Stimulated activated CD4-positive, alpha-beta T cell treated with anti-CD3 and anti-CD28 coated beads, Interleukin-4, amount 100 ng/mL, for 24 hours (primary cell): ENCODE data around the gene C1QTNF1.
"Not testable (repeated sequence)": the region's sequence is repeated elsewhere in the genome, so short reads cannot be mapped to it uniquely, and the experiment has no call there.

Experiments used
- DNase-seq: peaks from one replicate; pipeline ENCODE4 v3.0.0-alpha.2; 2020

C1QTNF1 gene

DNA sequence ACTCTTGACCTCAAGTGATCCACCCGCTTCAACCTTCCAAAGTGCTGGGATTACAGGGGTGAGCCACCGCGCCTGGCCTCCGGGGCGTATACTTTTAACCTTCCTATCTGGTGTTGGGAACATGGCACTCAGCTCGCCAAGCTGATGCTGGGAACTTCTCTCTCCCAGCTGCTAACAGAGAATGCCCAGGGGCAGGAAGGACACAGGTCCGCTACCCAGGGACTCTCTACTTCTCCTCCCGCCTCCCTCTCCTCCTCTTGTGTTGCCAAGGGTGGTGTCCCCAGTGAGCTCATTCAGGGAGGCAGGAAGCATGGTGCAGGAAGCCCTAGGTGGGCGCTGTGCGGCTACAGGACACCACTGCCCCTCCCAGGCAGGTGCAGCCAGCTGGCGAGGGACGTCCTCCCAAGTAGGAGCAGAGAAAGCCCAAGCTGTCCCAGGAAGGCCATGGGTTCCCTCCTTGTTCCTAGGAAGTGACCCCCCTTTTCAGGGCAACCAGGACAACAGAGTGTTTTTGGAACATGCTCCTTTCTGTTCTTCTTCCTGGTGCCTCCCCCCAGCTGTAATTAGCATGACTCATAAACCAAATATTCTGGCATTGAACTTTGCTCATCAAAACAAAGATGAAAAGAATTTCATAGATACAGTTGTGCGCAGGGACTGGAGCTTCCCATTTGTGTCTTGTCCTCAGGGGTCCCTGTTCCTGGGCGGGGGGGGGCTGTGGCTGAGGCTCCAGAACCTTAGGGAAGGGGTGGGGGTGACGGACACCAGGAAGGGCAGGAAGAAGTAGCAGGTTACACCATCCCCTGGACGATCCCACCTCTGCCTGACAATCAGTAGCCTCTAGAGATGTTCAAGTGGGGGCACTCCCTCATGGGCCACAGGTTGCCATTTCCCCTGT, 2.7 kb downstream of the C1QTNF1 start:
- DNase-seq, result no peak

DNA sequence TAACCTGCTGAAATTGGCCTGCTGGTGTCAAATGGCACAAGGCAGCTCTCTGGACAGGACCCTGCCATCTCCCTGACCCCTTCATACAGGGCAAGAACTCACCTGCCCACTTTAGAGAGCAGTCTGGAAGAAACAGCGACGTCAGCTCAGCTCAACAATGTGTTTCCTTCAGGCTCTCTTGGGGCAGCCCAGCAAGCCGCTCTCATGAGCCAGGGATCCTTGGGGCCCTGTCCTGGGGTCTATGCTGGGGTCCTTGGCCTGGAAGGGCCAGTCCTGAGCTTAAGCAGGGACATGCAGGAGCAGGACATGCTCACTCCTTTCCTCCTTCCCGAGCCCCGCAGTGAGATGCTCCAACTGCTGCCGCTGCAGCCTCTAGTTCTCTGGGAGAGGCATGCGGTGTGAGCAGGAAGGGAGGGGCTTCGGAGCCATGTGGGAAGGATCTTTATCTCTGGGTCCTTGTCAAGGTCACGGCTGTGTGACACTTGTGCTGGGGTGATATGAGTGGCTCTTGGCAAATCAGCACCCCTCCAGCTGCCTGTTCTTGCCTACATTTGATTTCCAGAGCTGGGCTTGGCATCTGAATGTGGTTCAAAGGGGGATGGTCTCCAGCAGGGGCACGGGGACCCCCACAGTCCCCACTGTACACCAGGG, 3.4 kb downstream of the C1QTNF1 start:
- no peak for DNase-seq

DNA sequence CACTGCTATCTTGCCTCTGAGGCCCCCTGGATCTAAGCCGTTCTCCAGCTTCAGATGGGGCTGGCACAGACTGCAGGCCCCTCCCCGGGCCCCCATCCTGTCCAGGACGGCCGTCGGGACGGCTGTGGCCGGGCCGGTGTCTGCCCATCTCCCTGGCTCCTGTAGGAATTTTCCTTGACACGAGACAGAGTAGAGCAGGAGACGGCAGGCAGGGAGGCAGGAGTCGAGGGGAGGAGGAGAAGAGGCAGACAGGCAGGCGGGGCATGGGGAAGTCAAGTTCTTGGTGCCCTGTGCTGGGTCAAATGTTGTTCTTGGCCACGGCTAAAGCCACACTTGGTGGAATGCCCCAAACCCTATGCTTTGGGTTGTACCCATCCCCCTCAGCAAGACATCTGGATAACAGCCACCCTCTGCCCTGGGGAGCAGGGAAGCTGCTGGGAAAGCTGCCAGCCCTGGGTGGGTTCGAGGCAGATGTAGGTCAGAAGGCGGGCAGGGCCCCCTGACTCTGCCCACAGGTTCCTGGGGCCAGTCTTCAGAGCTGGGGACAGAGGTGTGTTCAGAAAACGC, 4.0 kb downstream of the C1QTNF1 start:
- DNase-seq, result no peak

DNA sequence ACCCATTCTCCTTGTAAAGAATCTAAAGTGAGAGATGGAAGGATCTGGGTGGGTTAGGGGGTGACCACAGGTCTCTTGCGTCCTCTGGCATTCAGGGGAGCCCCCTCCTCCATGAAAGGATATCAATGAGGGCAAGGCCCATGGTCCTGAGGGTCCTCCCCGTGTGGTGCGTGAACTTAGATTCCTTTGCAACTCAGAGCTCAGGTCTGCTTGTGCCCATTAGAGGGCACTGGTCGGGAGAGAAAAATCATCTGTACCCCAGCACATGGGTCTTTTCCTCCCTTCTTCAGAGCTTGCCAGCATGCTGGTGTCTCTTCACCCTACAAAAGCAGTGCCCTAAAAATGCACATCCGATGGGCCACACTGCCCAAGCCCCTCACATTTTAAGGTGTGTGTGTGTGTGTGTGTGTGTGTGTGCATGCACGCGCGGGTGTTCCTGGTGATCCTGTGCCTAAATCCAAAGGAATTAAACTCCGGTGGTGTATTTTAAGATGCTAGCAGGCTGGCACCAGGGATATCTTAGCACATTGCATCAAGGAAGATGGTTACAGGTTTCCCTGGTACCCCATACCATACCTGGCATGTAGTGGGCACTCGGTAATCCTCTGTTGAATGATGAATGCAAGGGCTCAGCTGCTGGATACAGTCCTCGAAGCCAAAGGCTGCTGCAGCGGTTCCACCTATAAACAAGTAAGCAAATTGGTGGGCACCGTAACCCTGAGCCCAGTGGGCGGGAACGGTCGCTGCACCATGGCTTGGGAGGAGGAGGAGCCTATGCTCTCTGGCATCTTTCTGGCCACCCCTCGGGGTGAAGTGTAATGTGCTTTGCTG, 4.7 kb downstream of the C1QTNF1 start:
- no peak for DNase-seq

DNA sequence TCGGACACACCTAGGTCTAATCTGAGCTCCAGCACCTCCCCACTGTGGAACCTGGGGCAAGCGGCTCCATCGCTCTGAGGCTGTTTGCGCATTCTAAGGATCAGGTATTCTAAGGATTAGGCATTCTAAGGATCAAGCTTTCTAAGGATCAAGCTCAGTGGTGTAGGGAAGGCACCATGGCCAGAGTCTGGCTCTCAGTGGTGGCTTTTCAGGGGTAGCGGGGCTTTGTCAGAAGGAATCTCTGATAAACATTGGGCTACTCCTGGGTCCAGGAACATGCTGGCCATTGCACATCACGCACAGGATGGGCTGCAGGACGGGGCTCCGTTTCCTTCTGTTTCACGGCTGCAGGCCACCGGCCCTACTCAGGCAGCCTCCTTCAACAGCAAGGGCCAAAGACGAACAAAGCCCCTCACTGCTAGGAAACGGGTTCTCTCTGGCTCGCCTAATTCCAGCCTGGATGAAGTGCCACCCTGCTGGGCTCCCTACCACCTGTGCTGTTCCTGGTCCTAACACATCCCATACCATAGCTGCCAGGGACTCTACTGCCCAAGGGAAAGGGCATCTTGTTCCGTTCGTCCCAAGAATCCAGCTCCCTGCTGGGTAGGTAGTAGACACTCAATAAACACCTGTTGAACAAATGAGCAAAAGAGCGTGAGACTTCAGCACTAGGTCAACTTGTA, 5.5 kb downstream of the C1QTNF1 start:
- no peak for DNase-seq

DNA sequence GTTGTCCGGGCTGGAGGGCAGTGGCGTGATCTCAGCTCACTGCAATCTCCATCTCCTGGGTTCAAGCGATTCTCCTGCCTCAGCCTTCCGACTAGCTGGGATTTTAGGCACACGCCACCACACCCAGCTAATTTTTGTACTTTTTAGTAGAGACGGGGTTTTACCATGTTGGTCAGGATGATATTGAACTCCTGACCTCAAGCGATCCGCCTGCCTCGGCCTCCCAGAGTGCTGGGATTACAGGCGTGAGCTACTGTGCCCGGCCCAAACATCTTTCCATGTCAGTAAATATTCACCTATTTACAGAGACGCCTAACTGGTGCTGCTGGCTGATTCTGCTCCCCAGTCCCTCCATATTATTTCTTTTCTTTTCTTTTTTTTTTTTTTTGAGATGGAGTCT, 6.7 kb downstream of the C1QTNF1 start:
- DNase-seq, result not testable (repeated sequence)

DNA sequence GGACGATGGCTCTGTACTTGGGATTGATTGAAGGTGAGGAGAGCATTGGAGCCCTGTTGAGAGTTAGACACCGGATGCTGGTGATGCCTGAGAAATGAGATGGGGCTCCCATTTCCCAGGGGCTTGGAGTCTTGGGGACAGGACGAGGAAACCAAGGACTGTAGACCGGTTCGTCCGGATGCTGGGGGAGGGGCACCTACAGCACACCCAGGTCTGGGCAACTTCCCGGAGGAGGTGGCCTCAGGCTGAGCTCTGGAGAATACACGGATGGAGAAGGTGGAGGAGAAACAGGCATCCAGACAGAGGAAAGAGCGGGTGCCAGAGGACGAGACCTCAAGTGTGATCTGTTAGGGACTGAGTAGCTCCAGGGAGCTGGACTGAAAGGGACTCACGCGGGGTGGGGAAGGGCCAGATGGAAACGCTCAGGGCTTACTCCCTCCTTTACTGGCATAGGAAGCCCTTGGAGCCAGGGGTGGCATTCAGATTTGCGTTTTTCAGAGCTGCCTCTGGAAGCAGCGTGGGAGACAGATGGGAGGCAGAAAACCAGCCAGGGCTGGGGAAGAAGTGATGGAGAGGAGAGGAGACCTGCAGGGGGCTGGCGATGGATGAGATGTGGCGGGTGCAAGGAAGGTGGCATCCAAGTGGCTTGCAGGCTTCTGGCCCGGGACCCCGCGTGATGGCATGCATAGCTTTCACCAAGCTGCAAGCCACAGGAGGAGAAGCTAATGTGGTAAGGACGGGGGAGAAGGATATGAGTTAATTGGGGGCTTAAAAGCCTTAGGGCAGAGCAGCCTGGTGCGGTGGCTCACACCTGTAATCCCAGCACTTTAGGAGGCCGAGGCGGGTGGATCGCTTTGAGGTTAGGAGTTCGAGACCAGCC, 8.3 kb downstream of the C1QTNF1 start:
- DNase-seq, result no peak

DNA sequence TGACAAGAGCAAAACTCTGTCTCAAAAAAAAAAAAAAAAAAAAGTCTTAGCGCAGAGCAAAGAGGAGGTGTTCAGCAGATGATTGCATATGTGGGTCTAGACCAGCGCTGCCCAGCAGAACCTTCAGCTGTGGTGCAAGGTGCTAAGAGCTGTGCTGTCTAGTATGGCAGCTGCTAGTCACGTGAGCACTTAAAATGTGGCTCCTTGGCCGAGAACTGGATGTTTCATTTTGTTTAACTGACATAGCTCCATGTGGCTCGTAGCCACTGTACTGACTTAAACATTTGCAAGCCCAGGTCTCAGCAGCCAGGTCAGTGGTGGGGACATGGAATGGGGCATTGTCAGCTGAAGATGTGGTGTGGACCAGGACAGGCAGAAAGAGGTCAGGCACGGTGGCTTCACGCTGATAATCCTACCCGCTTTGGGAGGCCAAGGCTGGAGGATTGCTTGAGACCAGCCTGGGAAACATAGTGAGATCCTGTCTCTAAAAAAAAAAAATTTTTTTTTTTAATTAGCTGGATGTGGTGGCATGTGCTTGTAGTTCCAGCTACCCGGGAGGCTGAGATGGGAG, 9.2 kb downstream of the C1QTNF1 start:
- no peak for DNase-seq

DNA sequence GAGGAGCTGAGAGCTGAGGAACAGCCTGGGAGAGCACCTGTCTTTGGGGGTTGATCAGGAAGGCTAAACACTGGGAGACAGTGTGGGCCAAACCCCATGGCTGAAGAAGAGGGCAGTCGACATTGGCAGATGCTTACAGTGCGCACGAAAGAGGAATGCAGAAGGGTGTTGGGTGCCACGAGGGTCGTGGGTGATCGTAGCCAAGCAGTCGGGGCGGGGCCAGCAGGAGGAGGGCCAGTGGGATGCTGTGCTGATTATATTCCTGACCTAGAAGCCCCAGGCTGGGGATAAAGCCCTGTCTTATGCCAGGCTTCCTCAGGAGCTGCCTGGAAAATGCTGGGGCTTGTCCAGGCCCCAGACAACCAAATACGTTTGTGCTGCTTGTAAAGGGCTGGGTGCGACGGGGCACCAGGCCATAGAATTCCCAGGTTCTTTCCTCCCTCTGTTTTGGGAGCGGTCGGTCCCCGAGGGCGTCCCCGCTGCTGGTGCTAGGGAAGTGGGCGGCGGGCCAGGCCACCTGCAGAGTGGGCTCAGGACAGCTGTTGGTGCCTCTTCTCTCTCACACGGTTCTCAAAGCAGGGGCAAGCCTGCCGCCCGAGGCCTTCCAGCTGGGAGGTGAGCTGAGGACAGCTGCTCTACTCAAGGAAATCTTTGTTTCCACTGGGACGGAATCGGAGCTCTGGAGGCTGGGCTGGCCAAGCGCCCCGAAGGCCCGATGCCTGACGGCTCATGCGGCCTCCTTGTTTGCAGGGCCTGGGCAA, 10.0 kb downstream of the C1QTNF1 start:
- DNase-seq, result no peak

DNA sequence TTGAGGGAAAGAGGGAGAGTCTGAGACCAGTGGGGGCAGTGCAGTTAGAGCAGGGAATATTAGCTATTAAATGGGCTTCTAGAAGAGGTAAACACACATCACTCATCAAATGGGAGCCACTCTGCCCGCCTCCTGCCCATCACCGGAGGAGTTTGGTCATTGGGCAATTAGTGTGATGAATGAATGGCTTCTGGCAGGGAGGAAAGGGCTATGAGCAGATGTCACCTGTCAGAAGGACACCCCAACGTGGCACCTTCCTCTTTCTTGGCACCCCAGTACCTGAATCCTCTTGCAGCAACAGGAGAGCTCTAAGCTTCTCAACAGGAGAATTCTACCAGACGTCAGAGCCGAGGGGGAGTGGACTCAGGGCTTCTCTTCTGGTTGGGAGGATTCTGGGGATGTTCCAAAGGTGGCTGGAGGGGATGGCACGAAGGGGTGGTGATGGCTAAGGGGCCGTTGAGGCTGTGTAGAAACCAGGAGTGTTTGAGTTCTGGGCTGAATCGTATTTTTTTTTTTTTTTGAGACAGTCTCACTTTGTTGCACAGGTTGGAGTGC, 11.0 kb downstream of the C1QTNF1 start:
- no peak for DNase-seq

DNA sequence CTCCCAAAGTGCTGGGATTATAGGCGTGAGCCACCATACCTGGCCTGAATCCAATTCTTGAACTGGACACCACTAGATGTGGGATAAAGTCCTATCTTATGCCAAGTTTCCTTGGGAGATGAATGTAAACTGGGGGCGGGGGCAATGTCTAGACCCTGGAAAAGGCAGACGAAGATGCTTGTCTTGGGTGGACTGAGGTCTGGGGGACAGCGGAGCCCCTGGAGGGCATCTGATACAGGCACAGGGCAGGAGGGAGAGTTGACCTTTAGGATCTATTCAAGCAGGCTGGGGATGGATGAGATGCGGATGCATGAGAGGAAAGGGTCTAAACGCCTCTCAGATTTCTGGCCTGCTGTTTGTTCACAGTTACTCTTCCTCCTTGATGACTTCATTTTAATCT, 11.7 kb downstream of the C1QTNF1 start:
- no peak for DNase-seq

DNA sequence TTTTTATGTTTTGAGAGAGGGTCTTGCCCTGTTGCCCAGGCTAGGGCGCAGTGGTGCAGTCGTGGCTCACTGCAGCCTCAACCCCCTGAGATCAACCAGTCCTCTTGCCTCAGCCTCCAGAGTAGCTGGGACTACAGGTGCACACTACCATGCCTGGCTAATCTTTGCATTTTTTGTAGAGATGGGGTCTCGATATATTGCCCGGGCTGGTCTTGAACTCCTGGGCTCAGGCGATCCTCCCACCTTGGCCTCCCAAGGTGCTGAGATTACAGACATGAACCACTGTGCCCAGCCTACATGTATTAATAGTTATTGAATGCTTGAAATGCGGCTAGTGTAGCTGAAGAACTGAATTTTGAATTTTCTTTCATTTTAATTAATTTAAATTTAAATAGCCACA, 12.2 kb downstream of the C1QTNF1 start:
- DNase-seq, result no peak

DNA sequence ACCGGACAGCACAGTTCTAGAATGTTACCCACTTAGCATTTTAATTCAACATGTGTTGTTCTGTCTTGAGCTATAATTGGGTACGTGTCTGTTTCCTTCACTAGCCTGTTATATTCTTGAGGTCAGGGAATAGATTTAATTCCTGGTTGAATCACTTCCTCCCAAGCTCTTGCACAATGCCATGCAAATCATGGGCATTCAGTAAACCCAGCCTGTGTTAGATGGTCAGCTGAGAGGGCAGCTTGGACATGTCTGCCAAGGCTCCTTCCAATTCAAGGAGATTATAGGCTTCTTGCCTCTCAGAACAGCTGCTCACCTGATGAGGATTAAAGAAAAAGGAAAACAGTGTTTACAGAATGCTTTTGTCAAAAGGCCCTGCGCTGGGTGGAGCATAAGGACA, 12.6 kb downstream of the C1QTNF1 start:
- DNase-seq, result no peak

DNA sequence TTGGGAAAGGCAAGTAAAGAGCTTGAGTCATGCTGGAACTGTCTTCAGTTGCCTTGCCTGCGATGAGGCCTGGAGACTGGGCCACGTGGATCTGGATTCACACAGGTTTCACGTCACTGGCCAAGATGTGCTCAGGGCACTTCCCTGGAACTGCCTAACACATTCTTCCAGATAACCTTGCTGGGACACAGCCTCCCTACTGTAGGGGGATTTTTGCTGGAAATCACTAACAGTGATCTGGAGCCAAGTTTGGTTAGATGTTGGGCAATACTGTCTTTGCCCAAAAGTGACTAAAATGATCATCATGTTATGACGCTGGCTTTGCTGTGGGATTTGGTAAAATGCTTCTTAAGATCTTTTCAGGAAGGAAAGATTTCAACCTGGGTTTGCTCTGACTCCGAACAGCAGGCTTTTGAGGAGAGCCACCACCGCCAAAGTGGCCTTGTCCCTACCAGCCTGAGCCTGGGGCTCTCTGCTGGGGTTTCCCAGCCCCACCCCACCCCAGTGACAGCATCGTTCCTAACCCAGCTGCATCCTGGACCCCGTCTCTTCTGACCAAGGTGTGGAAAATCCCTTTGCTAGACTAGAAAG, 14.7 kb downstream of the C1QTNF1 start:
- DNase-seq, result no peak

DNA sequence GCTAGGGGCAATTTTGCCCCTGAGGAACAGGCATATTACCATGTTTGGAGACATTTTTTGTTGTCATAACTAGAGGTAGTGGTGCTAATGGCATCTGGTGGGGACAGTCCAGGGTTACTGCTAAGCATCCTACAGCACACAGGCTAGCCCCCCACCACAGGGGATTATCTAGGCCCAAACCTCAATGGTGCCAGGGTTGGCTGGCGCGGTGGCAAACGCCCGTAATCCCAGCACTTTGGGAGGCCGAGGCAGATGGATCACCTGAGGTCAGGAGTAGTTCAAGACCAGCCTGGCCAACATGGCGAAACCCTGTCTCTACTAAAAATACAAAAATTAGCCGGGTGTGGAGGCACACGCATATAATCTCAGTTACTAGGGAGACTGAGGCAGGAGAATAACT, 15.2 kb downstream of the C1QTNF1 start:
- no peak for DNase-seq

DNA sequence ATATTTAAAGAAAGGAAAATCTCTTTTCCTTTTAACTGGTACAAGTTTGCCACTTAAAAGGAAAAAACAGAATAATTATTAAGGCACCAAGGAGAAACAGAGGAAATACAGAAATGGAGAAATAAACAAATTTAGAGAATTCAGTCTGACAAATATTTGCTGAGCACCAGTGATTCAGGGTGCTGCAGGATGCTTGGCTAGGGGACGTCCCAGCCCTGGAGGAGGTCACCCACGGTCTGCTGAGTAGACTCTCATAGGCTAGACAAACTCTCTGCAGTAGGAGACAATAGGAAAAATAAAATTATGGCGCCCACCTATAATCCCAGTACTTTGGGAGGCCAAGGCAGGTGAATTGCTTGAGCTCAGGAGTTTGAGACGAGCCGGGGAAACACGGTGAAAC, 15.9 kb downstream of the C1QTNF1 start:
- DNase-seq, result no peak

DNA sequence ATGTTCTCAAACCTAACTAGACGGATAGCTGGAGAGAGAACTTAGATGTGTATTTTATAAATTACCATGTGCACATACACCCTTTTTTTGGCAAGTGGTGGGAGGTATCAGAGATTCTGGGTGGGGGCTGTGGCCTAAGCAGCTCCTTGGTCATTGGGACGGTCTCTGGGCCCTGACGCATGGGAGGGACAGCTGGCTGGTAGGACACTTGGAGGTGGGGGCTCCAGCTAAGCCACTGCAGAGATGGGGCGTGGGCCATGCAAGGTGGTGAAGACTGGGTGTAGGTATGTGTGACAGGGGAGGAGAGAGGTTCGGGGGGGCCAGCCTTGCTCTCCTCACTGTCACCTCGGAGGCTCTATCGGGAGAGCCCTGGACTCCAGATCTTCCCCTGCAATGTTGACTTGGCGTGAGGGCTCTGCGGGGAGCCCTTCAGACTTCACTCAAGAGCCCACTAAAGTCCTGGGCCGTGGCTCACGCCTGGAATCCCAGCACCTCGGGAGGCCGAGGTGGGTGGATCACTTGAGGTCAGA, 17.1 kb downstream of the C1QTNF1 start:
- DNase-seq, result no peak

DNA sequence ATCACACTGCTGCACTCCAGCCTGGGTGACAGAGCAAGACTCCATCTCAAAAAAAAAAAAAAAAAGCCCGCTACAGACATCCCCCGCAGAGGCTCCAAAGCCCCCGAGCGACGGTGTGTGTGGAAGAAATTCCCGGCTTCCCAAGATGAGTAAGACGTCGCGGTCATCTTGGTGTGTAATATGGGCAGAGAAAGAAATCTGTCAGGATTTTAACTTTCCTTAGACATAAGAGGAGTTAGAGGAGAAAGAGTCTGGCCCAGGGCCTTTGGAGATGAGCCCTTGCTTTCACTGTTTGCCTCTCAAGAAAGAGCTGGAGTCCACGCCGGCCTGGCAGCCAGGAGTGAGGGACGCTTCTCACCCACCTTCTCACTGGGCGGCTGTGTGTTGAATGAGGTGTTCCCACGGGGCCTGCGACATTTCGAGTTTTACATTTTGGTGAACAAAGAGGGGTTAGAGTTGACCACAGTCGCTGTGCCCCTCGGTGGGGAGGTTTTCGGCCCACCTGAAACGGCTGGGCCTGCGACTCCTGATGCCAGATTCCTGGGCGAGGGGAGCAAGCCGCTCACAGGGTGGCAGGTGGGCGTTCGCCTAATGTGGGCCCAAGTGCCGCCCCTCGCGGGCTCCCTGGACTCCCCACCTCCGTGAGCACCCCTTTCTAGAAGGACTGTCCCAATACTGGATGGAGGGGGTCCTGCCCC, 17.9 kb downstream of the C1QTNF1 start:
- no peak for DNase-seq
